ENCODE results near the gene DICER1. TPM values are rescaled to one million over a fixed set of nuclear protein-coding genes. Genes with fewer than 3 reads are reported as not detected.

Gene DICER1
- total RNA-seq, 1 experiment from 2014 or later = 62.0 TPM

DNA sequence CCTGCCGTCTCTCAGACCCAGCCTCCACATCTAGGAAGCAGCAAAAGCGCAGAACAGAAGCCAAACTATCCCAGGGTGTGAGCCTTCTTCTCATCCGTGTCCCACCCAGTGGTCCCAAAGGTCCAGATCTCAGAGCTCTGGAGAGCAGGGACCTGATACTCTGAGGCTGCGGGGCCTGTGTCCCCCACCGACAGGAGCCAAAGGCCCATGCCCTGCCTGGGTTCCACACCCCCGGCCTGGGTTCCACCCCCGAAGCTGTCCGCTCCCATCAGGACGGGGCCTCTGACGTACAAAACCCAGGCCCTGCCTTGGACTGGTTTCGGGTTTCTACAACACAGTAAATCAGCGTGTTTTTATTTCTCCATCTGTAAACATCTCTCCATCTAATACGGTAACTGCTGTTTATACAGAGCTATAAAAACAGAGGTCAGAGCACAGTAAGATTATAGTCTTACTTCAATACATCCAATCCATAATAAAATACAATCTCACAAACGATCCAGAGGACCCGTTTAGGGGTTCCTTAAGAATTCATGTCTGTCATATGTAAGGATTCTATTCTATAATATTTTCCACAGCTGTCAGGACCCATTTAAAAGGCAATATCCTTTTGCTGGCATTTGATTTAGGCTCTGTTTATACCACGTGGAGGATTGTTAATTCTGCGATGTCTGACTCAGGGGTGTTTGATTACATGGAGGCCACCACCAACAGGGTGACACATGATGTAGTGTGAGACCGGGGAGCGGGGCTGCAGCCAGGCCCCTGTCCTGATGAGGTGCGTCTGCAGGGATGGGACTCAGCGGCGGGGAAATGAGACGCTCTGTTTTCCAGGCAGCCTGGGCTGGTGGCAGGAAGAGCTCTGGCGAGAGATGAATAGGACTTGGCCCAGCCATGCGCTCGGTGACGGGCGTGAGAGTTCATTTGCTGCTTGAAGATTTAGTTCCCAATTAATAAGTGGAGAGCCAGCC is 110.3 kb downstream of the DICER1 start:
- no peak overlapping the region for H3K27ac Mint-ChIP-seq
- no peak overlapping the region for H3K4me3 Mint-ChIP-seq
- ChIA-PET POLR2A (no interaction called here), CTCF (interaction anchor here (0.6 kb wide), 1 partner anchor 42 kb away, joined by 4 read pairs; no protein-coding TSS in a partner anchor)
- ATAC-seq = no peak
- TF ChIP-seq, protein P1, sequence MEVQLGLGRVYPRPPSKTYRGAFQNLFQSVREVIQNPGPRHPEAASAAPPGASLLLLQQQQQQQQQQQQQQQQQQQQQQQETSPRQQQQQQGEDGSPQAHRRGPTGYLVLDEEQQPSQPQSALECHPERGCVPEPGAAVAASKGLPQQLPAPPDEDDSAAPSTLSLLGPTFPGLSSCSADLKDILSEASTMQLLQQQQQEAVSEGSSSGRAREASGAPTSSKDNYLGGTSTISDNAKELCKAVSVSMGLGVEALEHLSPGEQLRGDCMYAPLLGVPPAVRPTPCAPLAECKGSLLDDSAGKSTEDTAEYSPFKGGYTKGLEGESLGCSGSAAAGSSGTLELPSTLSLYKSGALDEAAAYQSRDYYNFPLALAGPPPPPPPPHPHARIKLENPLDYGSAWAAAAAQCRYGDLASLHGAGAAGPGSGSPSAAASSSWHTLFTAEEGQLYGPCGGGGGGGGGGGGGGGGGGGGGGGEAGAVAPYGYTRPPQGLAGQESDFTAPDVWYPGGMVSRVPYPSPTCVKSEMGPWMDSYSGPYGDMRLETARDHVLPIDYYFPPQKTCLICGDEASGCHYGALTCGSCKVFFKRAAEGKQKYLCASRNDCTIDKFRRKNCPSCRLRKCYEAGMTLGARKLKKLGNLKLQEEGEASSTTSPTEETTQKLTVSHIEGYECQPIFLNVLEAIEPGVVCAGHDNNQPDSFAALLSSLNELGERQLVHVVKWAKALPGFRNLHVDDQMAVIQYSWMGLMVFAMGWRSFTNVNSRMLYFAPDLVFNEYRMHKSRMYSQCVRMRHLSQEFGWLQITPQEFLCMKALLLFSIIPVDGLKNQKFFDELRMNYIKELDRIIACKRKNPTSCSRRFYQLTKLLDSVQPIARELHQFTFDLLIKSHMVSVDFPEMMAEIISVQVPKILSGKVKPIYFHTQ (CRISPR knock-in tag; IDR thresholded peaks at IDR 0.05) = no peak
- TF ChIP-seq SMAD4 (CRISPR knock-in tag; IDR thresholded peaks at IDR 0.05) = no peak
- TF ChIP-seq, protein P2, sequence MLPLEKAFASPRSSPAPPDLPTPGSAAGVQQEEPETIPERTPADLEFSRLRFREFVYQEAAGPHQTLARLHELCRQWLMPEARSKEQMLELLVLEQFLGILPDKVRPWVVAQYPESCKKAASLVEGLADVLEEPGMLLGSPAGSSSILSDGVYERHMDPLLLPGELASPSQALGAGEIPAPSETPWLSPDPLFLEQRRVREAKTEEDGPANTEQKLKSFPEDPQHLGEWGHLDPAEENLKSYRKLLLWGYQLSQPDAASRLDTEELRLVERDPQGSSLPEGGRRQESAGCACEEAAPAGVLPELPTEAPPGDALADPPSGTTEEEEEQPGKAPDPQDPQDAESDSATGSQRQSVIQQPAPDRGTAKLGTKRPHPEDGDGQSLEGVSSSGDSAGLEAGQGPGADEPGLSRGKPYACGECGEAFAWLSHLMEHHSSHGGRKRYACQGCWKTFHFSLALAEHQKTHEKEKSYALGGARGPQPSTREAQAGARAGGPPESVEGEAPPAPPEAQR (CRISPR knock-in tag; IDR thresholded peaks at IDR 0.05) = no peak
- no peak for TF ChIP-seq ZNF423 (CRISPR knock-in tag; IDR thresholded peaks at IDR 0.05)
- TF ChIP-seq CREM (CRISPR knock-in tag; IDR thresholded peaks at IDR 0.05) = no peak
- TF ChIP-seq, protein P3, sequence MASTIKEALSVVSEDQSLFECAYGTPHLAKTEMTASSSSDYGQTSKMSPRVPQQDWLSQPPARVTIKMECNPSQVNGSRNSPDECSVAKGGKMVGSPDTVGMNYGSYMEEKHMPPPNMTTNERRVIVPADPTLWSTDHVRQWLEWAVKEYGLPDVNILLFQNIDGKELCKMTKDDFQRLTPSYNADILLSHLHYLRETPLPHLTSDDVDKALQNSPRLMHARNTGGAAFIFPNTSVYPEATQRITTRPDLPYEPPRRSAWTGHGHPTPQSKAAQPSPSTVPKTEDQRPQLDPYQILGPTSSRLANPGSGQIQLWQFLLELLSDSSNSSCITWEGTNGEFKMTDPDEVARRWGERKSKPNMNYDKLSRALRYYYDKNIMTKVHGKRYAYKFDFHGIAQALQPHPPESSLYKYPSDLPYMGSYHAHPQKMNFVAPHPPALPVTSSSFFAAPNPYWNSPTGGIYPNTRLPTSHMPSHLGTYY (CRISPR knock-in tag; IDR thresholded peaks at IDR 0.05) = no peak
- TF ChIP-seq, protein P4, sequence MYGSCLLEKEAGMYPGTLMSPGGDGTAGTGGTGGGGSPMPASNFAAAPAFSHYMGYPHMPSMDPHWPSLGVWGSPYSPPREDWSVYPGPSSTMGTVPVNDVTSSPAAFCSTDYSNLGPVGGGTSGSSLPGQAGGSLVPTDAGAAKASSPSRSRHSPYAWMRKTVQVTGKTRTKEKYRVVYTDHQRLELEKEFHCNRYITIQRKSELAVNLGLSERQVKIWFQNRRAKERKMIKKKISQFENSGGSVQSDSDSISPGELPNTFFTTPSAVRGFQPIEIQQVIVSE (CRISPR knock-in tag; IDR thresholded peaks at IDR 0.05; ENCODE audit: borderline replicate concordance) = no peak
- TF ChIP-seq, protein P5, sequence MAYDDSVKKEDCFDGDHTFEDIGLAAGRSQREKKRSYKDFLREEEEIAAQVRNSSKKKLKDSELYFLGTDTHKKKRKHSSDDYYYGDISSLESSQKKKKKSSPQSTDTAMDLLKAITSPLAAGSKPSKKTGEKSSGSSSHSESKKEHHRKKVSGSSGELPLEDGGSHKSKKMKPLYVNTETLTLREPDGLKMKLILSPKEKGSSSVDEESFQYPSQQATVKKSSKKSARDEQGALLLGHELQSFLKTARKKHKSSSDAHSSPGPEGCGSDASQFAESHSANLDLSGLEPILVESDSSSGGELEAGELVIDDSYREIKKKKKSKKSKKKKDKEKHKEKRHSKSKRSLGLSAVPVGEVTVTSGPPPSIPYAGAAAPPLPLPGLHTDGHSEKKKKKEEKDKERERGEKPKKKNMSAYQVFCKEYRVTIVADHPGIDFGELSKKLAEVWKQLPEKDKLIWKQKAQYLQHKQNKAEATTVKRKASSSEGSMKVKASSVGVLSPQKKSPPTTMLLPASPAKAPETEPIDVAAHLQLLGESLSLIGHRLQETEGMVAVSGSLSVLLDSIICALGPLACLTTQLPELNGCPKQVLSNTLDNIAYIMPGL (CRISPR knock-in tag; IDR thresholded peaks at IDR 0.05) = no peak
- TF ChIP-seq, protein P6, sequence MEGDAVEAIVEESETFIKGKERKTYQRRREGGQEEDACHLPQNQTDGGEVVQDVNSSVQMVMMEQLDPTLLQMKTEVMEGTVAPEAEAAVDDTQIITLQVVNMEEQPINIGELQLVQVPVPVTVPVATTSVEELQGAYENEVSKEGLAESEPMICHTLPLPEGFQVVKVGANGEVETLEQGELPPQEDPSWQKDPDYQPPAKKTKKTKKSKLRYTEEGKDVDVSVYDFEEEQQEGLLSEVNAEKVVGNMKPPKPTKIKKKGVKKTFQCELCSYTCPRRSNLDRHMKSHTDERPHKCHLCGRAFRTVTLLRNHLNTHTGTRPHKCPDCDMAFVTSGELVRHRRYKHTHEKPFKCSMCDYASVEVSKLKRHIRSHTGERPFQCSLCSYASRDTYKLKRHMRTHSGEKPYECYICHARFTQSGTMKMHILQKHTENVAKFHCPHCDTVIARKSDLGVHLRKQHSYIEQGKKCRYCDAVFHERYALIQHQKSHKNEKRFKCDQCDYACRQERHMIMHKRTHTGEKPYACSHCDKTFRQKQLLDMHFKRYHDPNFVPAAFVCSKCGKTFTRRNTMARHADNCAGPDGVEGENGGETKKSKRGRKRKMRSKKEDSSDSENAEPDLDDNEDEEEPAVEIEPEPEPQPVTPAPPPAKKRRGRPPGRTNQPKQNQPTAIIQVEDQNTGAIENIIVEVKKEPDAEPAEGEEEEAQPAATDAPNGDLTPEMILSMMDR (IDR thresholded peaks at IDR 0.05) = no peak
- TF ChIP-seq SOX15 (CRISPR knock-in tag; IDR thresholded peaks at IDR 0.05) = no peak
- no peak for TF ChIP-seq NR3C1 (CRISPR knock-in tag; conservative IDR thresholded peaks at IDR 0.05; ENCODE audit: low read depth)
- TF ChIP-seq, protein P7, sequence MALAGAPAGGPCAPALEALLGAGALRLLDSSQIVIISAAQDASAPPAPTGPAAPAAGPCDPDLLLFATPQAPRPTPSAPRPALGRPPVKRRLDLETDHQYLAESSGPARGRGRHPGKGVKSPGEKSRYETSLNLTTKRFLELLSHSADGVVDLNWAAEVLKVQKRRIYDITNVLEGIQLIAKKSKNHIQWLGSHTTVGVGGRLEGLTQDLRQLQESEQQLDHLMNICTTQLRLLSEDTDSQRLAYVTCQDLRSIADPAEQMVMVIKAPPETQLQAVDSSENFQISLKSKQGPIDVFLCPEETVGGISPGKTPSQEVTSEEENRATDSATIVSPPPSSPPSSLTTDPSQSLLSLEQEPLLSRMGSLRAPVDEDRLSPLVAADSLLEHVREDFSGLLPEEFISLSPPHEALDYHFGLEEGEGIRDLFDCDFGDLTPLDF (CRISPR knock-in tag; IDR thresholded peaks at IDR 0.05) = no peak
- no peak for TF ChIP-seq TCF7 (CRISPR knock-in tag; IDR thresholded peaks at IDR 0.05; ENCODE audit: low read depth)
- TF ChIP-seq, protein P8, sequence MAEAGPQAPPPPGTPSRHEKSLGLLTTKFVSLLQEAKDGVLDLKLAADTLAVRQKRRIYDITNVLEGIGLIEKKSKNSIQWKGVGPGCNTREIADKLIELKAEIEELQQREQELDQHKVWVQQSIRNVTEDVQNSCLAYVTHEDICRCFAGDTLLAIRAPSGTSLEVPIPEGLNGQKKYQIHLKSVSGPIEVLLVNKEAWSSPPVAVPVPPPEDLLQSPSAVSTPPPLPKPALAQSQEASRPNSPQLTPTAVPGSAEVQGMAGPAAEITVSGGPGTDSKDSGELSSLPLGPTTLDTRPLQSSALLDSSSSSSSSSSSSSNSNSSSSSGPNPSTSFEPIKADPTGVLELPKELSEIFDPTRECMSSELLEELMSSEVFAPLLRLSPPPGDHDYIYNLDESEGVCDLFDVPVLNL (CRISPR knock-in tag; IDR thresholded peaks at IDR 0.05; ENCODE audit: borderline replicate concordance, low read depth) = no peak
- TF ChIP-seq TEAD4 (CRISPR knock-in tag; IDR thresholded peaks at IDR 0.05) = no peak
- TF ChIP-seq NFYB (CRISPR knock-in tag; conservative IDR thresholded peaks at IDR 0.05; ENCODE audit: low read depth) = no peak
- TF ChIP-seq ZNF121 (CRISPR knock-in tag; IDR thresholded peaks at IDR 0.05) = no peak
- TF ChIP-seq IRF2 (CRISPR knock-in tag; IDR thresholded peaks at IDR 0.05; ENCODE audit: borderline replicate concordance, low read depth) = no peak
- H3K4me1 Mint-ChIP-seq = peaks cover 19% of the 10 kb centered on the region
- no peaks in the 10 kb centered on the region for H3K36me3 Mint-ChIP-seq
- H3K9me3 Mint-ChIP-seq = no peaks in the 10 kb centered on the region
- peak; percentile 10 for DNase-seq (ENCODE audit: low spot score)
- H3K27me3 Mint-ChIP-seq (ENCODE audit: low read depth) = peaks cover 12% of the 10 kb centered on the region
